Fibroblast of skin of abdomen (primary cell): Measurements from ENCODE around the gene LMF2.

ENCODE experiments used
- DNase-seq: peaks from one replicate; pipeline ENCODE4 v3.0.0-alpha.2; 2013

Gene LMF2

DNA sequence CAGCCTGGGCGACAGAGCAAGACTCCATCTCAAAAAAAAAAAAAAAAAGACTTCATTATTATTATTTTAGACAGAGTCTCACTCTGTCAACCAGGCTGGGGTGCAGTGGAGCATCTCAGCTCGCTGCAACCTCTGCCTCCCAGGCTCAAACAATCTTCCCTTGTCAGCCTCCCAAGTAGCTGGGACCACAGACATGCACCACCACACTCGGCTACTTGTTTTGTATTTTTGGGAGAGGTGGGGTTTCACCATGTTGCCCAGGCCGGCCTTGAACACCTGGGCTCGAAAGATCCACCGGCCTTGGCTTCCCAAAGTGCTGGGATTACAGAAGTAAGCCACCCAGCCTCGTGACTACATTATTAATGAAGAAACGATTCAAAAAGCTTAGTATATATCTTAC lies 27.6 kb upstream of the LMF2 start:
- no peak for DNase-seq

DNA sequence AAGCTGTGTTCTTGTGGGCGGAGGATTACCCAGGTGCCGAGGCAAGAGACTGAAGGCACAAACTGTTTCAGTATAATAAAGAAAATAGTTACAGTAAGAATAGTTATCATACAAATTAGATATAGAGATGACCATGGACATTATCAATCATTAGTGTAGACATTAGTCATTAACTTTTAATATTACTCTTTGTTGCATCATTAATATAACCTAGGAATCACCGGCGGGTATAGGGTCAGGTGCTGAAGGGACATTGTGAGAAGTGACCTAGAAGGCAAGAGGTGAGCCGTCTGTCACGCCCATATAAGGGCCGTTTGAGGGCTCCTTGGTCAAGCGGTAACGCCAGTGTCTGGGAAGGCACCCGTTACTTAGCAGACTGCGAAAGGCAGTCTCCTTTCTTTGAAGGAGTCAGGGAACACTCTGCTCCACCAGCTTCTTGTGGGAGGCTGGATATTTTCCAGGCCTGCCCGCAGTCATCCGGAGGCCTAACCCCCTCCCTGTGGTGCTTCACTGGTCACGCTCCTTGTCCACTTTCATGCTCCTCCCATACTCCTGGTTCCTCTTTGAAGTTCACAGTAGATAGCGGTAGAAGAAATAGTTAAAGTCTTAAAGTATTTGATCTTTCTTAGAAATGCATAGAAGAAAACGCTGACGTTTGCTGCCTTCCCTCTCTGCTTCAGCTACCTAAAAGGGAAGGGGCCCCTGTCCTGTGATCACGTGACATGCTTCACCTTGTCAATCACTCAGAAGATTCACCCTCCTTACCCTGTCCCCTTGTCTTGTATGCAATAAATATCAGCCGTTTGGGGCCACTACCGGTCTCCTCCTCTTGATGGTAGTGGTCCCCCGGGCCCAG lies 26.6 kb upstream of the LMF2 start:
- peak; percentile 56 for DNase-seq

DNA sequence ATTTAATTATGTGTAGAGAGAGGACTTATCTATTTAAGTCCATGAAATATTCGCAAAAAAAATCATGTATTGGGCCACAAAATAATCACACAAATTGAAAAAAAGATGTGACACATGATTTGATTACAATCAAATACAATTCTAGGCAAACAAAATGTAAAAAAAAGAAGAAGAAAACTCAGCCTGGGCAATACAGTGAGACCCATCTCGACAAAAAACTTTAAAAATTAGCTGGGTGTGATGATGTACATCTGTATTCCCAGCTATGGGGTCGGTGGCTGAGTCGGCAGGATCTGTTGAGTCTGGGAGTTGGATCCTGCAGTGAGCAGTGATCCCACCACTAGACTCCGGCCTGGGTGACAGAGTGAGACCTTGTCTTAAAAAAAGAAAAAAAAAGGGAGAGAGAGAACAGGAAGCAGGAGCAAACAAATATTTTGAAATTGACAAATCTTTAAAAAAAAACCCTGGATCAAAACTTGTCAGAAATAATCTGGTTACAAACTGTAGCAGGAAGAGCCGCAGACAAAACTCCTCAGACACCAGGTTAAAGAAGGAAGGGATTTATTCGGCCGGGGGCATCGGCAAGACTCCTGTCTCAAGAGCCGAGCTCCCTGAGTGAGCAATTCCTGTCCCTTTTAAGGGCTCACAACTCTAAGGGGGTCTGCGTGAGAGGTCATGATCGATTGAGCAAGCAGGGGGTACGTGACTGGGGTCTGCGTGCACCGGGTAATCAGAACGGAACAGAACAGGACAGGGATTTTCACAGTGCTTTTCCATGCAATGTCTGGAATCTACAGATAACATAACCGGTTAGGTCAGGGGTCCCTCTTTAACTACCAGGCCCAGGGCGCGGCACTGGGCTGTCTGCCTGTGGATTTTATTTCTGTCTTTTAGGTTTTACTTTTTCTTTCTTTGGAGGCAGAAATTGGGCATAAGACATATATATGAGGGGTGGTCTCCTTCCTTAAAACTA lies 25.6 kb upstream of the LMF2 start:
- DNase-seq: no peak

DNA sequence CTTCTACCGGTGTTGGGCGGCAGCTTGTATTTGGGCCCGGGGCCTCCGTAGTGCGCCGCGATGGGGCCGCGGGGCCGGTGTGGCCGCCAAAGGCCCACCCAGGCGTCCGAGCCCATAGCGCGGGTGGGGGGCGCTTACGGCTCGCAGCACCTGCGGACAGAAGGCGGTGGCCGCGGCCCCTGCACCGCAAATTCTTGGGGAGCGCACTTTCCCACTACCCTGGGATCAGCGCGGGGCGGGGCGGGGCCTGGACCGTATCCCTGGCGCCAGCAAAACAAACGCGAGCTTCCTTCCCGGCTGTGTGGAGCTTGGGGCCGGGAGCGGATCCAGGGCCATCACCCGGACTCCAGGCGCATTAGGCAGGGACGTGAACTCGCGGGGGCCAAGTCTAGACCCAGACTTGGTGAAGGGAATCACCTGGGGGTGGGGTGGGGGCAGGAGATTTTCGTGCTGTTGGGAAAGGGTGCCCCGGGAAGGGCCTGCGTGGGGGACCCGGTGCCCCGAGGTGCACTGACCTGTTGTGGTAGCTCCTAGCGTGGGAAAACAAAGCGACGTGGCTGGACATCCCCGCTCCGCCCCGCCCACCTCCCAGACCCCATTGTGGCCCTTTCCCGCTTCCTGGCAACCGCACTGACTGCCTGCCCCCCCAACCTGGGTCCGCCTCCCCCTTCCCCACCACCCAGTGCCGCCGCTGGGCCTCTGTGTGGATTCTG lies 24.6 kb upstream of the LMF2 start:
- peak; percentile 47 for DNase-seq

DNA sequence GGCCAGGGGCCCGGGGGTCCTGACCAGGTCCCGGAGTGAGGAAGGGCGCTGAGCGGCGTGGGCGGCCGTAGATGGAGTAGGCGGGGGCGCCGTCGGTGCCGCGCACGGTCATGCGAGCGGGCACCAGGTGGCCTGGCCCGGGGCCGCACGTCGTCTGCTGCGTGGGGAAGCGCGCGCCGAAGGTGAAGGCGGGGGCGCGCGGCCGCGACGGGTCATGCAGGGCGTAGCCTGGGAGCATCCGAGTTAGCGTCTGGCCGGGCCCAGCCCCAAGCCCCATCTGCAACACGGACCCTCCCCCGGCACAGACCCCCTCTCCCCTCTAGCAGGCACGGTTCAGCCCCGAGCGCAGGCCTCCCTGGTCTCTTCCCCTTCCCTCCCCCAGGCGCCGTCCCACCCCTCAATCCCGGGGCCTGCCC lies 24.1 kb upstream of the LMF2 start:
- DNase-seq: no peak

DNA sequence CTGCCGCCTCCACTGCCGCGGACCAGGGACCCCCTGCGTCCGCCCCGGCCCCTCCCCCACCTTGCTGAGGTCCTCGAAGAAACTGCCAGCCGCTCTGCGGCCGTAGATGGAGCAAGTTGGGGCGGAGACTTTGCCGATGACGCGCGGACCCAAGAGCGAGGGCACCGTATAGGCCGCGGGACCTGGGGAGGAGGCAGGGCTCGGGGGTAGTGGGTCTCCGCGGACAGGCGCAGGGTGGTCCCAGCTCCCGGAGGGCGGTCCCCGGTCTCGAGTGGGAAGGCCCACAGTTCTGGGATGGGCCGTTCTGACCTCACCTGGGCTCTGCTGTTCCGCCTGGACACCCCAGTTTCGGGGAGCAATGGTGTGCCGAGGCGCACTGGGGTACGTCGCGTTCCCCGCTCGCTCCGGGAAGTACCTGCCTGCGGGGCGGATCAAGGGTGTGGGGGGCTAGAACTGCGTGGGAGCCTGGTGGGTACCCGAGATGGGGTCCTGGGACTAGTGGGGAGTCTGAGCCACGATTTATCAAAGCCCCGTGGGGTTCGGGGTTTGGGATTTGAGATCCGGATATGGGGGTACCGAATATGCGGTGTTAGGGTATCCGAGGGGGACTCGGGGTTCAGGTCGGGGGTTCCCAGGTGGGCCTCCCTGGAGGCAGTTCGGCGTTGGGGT lies 23.5 kb upstream of the LMF2 start:
- DNase-seq: peak; percentile 74

GRCh38 chr22:50530580-50530876 lies 23.0 kb upstream of the LMF2 start:
- no peak for DNase-seq

DNA sequence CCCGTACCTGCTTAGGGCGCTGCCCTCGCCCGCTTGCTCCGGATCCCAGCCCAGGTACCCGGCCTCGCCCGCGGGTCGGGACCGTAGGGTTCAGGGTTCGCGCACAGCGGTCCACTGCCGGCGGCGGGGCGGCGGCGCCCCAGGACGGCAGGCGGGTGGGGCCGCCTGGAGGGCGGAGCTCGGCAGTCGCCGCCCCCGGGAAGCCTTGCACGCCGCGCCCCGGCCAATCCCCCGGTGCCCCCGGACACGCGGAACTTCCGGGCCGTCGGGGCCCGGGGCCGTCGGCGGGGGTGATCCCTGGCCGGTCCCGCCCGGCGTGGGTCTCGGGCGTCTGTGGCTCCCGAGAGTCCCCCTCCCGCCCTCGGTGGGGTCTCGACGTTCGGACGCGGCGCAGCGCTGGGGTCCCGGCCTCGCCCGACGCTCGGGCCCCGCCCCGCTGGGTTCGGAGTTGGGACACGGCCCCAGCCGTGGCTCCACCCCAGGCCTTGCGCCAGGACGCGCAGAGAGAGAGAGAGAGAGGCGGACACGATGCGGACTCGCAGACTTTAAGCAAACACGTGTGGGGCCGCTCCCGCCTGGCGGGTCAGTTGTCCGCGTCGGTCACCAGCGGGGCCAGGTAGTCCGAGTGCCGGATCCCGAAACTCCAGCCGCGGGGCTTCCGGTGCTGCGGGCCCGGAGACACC lies 22.5 kb upstream of the LMF2 start, which contains the start of gene TYMP:
Gene TYMP, minus strand, starts transcription at position 116 of the 683 bp plus-strand sequence. CDS start 303 bp downstream, outside the sequence.
- peak; percentile 65 for DNase-seq

DNA sequence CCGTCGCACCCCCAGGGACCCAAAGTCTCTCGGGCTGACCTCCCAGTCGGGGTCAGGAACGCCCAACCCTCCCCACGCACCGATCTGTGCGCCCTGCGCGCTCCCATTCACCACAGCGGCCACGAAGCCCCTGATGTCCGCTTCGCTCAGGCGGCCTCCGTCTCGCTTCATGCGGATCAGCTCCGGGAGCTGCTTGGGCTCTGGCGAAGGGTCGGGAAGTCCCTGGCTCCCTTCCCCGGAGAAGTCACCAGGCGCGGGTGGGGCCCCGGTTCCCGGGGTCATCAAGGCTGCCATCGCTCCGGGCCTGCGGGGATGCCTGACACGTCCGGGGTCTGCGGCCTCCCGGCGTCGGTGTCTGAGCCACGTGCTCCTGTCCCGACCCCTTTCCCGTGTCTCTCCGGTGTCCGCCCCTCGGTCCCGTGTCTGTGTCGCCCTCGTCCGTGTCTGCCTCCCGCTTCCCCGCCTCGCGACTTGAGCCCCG lies 22.0 kb upstream of the LMF2 start:
- no peak for DNase-seq

GRCh38 chr22:50528682-50529415 lies 21.3 kb upstream of the LMF2 start:
- no peak for DNase-seq

- DNase-seq: no peak
These were observed 20.6 kb upstream of the LMF2 start for GRCh38 chr22:50527921-50528681.

DNA sequence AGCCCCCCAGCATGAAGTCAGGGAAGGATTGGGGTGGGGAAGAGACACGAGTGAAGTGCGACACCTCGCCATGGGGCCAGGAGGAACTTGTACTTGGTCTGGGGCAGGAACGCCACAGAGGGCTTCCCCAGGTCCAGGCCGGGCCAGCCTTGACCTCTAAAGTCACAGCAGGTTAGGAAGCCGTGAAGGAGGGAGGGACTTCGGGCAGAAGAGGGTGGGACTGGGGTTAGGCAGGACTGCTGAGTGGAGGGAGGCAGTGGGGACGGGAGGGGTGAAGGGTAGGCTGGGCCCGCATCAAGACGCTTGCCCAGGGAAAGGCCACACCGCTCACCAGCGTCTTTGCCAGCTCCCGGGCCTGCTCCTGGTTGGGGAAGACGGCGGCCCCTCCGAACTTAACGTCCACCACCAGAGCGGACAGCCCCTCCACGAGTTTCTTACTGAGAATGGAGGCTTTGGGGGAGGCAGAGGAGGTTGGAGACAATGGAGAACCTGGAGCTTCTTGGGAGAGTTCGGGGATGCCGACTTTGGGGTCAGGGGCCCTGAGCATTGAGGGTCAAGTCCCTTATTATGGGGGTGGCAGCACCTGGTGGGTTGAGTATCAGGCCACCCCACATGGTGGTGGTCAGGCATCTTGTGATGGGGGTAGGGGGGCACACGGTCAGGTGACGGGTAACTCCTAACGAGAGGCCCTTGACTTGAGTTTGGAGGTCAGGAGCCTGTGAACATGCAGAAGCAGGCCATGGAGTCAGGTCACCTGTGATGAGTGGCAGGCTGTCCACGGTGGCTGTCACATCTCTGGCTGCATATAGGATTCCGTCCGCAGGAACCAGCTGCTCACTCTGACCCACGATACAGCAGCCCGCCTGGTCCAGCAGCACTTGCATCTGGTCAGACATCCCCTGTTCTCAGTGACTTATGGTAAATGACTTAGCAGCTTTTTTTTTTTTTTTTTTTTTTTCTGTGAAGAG lies 19.6 kb upstream of the LMF2 start:
- no peak for DNase-seq

- peak; percentile 81 for DNase-seq
These were observed 18.8 kb upstream of the LMF2 start for GRCh38 chr22:50526108-50526833.

- DNase-seq: no peak
These were observed 18.3 kb upstream of the LMF2 start for GRCh38 chr22:50525858-50526107.

DNA sequence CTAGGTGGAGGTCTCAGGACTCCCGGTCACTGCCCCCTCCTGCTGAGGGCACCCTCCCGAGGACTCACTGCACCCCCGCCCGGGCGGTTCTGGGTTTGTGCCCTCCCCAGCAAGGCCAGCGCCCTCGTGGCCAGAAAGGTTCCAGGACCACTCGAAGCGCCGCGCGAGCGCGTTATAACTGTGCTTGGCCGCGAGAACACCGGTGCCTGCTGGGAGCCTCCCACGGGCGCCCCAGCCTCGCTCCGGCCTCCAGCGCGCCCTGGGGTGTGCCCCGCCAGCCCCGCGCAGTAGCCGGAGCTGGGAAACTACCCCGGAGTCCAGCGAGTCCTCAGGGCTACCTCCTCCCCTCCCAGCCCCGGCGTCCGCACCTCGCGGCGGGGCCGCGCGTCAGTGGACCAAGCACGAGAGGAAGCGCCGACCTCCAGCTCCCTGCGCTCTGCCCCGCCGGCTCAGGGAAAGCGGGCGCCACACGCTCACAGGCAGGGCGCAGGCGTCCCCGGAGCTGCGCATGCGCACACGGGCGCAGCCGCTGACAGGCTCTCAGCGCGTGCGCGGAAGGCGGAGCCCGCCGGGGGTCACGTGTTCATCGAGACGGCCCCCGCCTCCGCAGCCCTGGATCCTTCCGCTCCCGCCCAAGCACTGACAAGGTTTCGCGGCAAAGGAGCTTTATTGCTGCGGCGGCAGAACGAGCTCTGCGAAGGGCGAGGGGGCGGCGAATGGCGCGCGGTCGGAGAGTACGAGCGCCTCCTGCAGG lies 17.8 kb upstream of the LMF2 start, which contains the start of gene SCO2:
Gene SCO2, minus strand, starts transcription at position 495 of the 754 bp plus-strand sequence. CDS start 1,187 bp downstream, outside the sequence.
- peak; percentile 98 for DNase-seq

DNA sequence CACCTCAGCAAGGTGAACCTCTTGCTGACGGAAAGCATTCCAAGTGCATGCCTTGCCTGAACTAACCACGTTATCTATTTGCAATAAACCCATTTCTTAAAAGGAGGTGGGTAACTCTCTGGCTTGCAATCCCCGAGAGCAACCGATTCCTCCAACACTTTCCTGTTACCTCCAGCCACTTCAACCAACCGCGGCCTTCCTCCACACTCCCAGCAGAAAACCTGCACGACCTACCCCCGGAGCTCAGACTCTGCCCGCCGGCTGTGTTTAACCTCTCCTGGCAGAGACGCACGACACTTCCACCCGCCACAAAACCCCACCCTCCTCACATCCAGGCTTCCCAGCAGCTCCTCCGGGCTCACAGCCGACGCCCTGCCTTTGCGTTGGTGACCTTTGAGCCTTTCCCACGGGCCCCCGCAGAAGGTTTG lies 17.2 kb upstream of the LMF2 start:
- no peak for DNase-seq
